GM10266 (cell line): ENCODE data around the gene COL15A1.

Experiments
- DNase-seq: peaks from one replicate; pipeline ENCODE4 v3.0.0; 2012; ENCODE audit errors: extremely low spot score
- TF ChIP-seq, protein P1 (sequence below): IDR thresholded peaks from 2 replicates; pipeline ENCODE4 v1.5.1; 2012; ENCODE audit warnings: mild to moderate bottlenecking, low read depth; ENCODE audit not compliant: control insufficient read depth, insufficient read depth; ENCODE audit errors: missing control alignments

COL15A1 gene

DNA sequence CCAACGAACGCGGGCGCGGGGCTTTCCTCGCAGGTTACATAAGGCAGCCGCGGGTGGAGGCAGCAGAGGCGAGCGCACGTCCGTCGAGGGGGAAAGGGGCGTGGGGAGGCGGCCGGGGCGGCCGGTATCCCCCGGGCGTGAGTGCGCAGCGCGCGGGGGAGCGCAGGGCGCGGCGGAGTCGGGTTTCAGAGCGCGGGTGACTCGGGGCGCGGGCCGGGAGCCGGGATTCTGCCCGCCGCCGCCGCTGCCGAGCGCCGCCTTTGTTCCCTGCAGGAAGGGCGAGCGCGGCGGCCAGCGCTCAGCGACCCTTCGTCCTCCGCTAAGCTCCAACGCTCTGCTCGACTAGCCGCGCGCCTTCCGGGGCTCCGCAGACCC is at the start of gene COL15A1:
COL15A1 (plus strand) TSS at position 226 of the 375 bp plus-strand sequence. CDS start 155 bp downstream, outside the sequence.
- TF ChIP-seq, protein P1, sequence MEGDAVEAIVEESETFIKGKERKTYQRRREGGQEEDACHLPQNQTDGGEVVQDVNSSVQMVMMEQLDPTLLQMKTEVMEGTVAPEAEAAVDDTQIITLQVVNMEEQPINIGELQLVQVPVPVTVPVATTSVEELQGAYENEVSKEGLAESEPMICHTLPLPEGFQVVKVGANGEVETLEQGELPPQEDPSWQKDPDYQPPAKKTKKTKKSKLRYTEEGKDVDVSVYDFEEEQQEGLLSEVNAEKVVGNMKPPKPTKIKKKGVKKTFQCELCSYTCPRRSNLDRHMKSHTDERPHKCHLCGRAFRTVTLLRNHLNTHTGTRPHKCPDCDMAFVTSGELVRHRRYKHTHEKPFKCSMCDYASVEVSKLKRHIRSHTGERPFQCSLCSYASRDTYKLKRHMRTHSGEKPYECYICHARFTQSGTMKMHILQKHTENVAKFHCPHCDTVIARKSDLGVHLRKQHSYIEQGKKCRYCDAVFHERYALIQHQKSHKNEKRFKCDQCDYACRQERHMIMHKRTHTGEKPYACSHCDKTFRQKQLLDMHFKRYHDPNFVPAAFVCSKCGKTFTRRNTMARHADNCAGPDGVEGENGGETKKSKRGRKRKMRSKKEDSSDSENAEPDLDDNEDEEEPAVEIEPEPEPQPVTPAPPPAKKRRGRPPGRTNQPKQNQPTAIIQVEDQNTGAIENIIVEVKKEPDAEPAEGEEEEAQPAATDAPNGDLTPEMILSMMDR: no peak
- DNase-seq: no peak

DNA sequence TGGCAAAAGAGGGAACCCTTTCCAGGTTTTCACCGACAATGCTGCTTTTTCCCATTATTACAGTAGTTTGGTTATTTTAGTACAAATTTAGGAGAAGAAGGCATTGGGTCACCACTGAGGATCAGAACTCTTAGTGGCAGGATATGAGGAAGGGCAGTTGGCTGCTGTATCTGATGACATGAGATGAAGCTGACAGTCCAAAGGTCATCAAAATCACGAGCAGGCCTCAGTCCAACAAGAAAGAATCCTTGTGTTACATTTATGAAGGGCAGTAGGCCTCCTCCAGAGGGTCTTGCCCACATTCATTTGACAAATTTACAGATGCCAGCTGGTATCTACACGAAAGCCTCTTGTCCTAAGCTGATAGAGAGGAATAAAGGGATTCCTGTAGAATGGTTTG is 49.5 kb upstream of the COL15A1 start:
- TF ChIP-seq, protein P1: no peak
- DNase-seq: no peak

DNA sequence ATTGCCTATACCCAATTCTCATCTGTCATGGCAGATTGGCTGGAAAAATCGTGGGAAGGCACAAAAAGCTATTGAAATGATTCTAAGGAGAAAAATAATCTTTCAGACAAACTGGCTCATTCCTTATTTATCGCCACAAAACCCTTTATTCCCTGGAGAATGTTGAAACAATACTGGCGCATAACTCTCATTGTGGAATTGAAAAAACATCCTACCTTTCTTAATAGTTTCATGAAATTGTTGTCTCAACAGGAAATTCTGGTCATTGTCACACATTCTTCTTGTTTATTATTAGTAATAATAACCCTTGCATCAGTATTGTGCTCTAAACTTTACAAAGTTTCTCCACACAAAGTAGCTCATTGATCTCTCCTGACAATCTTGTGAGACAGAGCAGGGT is 48.9 kb upstream of the COL15A1 start:
- TF ChIP-seq, protein P1: no peak

DNA sequence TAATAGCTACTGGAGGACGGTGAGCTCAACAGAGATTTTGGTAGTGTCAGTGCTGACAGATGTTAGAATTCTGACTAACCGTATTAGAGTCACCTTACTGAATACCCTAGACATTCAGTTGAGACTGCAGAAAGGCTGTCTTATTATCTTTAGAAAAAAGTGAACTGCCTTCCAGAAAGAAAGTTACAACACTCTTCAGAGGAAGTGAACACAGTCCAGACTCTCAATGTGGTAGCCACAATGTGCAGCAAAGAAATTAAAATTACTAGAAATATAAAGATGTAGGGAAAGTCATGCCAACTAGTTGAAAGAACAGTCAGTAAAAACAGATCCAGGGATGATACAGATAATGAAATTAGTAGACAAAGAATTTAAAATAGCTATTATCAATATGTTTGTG is 47.1 kb upstream of the COL15A1 start:
- TF ChIP-seq, protein P1: no peak
- no peak for DNase-seq

More for the DNA sequence above, 48.9 kb upstream of the COL15A1 start:
- DNase-seq: no peak

DNA sequence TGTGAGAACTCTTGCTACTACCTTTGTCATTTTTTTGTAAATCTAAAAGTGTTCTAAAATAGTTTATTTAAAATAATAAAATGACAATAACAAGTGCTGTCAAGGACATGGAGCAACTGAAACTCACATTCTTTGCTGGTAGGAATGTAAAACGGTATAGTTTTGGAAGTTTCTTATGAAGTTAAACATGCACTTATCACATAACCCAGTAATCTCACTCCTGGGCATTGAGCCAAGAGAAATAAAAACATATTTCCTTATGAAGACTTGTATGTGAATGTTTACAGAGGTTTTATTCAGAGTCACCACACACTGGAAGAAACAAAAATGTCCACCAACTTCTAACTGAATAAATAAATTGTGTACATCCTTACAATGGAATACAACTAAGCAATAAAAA is 46.0 kb upstream of the COL15A1 start:
- TF ChIP-seq, protein P1: no peak
- no peak for DNase-seq

DNA sequence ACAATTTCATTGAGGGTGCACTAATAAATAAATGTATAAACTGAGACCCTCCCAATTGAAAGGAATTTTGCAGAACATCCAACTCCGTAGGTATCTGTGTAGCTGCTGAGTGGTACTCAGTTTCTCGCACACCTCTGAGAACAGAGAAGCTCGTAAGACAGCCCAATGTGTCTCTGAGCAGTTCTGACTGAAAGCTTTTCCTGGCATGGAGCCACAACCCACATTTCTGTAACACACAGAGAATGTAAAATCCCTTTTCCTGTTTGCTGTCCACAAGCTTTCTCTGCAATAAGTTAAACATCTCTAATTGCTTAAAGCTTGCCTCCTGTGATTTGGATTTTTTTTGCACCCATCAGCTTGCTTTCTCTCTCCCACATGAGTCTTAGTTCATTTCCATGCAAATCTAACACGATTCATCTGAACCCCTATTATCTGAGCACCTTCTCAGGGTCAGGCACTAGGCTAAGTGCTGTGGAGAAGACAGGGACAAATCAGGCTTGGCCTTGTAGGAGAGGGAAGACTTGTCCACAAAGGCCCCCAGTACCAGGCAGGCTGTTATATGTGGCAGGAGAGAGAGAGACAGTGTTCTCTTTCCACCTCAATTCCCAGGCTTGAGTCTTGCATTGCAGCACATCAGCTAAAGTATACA is 44.2 kb upstream of the COL15A1 start:
- TF ChIP-seq, protein P1: no peak
- DNase-seq: no peak

DNA sequence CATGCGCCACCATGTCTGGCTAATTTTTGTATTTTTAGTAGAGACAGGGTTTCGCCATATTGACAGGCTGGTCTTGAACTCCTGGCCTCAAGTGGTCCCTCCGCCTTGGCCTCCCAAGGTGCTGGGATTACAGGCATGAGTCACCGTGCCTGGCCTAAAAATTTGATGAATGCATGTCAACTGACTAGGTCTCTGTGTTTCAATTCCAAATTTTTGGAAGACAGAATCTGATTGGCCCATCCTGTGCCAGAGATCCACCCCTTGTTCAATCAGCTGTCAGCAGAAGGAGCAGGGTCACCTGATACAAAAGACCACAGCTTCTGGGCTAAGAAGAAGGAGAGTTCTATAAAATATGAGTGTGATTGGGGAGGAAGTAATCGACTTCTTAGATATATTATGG is 43.5 kb upstream of the COL15A1 start:
- no peak for DNase-seq
- TF ChIP-seq, protein P1: no peak
